ENCODE measurements around the gene RSBN1. TPM values are rescaled to one million over a fixed set of nuclear protein-coding genes. Genes with fewer than 3 reads are reported as not detected.
"Not testable (repeated sequence)": the region's sequence is repeated elsewhere in the genome, so short reads cannot be mapped to it uniquely, and the experiment has no call there.

The RSBN1 gene
- total RNA-seq, 6 experiments from 2014 or later: 9.0 to 11.5 (median 10.0) TPM

DNA sequence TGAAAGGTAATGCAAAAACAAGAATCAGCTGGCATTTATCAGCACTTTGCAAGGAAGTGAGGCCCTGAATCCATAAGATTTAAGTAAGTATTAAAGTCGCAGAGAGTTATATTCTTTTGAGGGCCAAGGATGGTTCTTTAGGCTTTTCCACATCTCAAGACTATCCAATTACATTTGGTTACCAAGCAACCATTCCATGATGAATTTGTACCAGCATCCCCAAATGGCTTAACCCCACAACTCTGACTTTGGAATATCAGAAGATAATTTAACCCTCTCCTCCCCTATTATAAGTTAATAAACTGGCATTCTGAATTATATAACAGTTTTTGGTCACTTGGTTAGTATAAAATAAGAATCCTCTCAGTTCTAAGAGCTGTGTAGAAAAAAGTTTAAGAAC is 55.8 kb downstream of the RSBN1 start:
- Mint-ChIP-seq H3K9me3 (no peaks in the 10 kb centered on the region), H3K27me3 (ENCODE audit: insufficient read depth) (peaks cover 3% of the 10 kb centered on the region), H3K27ac (no peak overlapping the region), H3K4me1 (ENCODE audit: low read depth) (peaks cover 33% of the 10 kb centered on the region), H3K36me3 (ENCODE audit: low read depth) (peaks cover 12% of the 10 kb centered on the region; the same call in 1 of the 2 replicates), H3K4me3 (peak overlapping the region; percentile 96; the same call in 1 of the 2 replicates)
- DNase-seq: no peak
- TF ChIP-seq, protein P1, sequence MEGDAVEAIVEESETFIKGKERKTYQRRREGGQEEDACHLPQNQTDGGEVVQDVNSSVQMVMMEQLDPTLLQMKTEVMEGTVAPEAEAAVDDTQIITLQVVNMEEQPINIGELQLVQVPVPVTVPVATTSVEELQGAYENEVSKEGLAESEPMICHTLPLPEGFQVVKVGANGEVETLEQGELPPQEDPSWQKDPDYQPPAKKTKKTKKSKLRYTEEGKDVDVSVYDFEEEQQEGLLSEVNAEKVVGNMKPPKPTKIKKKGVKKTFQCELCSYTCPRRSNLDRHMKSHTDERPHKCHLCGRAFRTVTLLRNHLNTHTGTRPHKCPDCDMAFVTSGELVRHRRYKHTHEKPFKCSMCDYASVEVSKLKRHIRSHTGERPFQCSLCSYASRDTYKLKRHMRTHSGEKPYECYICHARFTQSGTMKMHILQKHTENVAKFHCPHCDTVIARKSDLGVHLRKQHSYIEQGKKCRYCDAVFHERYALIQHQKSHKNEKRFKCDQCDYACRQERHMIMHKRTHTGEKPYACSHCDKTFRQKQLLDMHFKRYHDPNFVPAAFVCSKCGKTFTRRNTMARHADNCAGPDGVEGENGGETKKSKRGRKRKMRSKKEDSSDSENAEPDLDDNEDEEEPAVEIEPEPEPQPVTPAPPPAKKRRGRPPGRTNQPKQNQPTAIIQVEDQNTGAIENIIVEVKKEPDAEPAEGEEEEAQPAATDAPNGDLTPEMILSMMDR (IDR thresholded peaks at IDR 0.05): no peak

DNA sequence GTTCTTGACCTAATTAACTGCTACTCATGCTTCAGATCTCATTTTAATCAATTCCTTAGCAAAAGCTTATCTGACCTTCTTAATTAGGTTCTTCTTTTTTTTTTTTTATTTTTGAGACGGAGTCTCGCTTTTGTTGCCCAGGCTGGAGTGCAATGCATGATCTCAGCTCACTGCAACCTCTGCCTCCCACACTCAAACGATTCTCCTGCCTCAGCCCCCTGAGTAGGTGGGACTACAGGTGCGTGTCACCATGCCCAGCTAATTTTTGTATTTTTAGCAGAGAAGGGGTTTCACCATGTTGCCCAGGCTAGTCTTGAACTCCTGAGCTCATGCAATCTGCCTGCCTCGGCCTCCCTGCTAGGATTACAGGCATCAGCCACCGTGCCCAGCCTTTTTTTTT is 58.9 kb downstream of the RSBN1 start:
- H3K27ac Mint-ChIP-seq; DNase-seq; H3K9me3 Mint-ChIP-seq; H3K27me3 Mint-ChIP-seq (ENCODE audit: insufficient read depth); H3K4me3 Mint-ChIP-seq: not testable (repeated sequence)
- peaks cover 25% of the 10 kb centered on the region for H3K4me1 Mint-ChIP-seq (ENCODE audit: low read depth)
- peaks cover 21% of the 10 kb centered on the region for H3K36me3 Mint-ChIP-seq (ENCODE audit: low read depth)

DNA sequence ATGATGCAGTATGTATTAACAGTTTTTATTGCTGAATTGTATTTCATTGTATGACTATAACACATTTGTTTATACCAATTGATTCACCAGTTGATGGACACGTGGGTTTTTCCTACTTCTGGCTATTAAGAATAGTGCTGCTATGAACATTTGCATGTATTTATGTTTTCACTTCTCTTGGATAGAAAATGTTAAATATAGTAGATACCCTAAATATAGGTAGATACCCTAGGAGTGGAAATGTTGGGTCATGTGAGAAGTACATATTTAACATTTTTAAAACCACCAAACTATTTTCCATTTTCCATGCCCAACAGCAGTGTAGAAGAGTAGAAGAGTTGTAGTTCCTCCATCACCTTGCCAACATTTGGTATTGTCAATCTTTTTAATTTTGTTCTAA is 60.8 kb downstream of the RSBN1 start:
- Mint-ChIP-seq H3K4me1 (ENCODE audit: low read depth) (peaks cover 29% of the 10 kb centered on the region), H3K36me3 (ENCODE audit: low read depth) (peaks cover 21% of the 10 kb centered on the region), H3K27ac (no peak overlapping the region), H3K27me3 (ENCODE audit: insufficient read depth) (no peaks in the 10 kb centered on the region; the same call in 1 of the 2 replicates), H3K9me3 (no peaks in the 10 kb centered on the region), H3K4me3 (no peak overlapping the region)
- TF ChIP-seq, protein P1 (IDR thresholded peaks at IDR 0.05): no peak
- DNase-seq: no peak

DNA sequence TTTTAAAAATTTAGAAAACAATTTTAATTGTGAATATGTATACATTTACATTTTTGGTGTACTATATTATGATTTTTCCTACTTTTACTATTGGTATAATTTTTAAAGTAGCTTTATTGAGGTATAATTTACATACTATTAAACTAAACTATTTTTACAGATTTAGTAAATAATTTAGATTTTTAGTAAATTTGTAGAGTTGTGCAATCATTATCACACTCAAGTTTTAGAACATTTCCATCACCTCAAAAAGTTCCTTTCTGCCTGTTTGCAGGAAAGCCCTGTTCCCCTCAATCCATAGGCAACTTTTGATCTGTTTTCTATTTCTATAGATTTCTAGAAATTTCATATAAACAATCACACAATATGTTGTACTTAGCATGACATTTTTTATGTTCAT is 61.2 kb downstream of the RSBN1 start:
- DNase-seq: no peak
- no peak overlapping the region for H3K4me3 Mint-ChIP-seq
- peaks cover 24% of the 10 kb centered on the region for H3K4me1 Mint-ChIP-seq (ENCODE audit: low read depth)
- no peaks in the 10 kb centered on the region for H3K9me3 Mint-ChIP-seq
- no peaks in the 10 kb centered on the region; the same call in 1 of the 2 replicates for H3K27me3 Mint-ChIP-seq (ENCODE audit: insufficient read depth)
- H3K27ac Mint-ChIP-seq: no peak overlapping the region
- peaks cover 17% of the 10 kb centered on the region for H3K36me3 Mint-ChIP-seq (ENCODE audit: low read depth)
- TF ChIP-seq, protein P1 (IDR thresholded peaks at IDR 0.05): no peak

GRCh38 chr1:113749402-113749801 is 62.9 kb downstream of the RSBN1 start:
- Mint-ChIP-seq H3K4me1 (ENCODE audit: low read depth) (peaks cover 15% of the 10 kb centered on the region), H3K4me3 (no peak overlapping the region), H3K27me3 (ENCODE audit: insufficient read depth) (no peaks in the 10 kb centered on the region; the same call in 1 of the 2 replicates), H3K9me3 (no peaks in the 10 kb centered on the region), H3K27ac (no peak overlapping the region), H3K36me3 (ENCODE audit: low read depth) (peaks cover 9% of the 10 kb centered on the region)
- no peak for DNase-seq
- TF ChIP-seq, protein P1 (IDR thresholded peaks at IDR 0.05): no peak

DNA sequence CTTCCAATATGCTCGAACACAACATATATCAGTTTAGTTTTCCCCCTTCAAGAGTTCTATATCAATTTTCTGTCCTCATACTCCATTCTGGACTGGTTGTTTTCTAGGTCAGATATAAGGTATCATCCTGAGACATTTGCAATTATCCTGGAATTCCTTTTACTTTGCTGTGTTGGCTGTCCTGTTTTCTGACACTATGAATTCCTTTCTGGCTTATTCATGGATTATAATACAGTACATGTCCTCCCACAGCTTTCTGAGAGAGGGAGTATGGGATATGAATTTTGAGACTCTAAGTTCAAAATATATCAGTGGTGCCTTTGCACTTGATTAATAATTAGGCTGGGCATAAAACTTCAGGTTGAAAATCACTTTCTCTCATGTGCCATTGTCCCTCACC is 64.9 kb downstream of the RSBN1 start:
- no peaks in the 10 kb centered on the region for H3K9me3 Mint-ChIP-seq
- H3K4me1 Mint-ChIP-seq (ENCODE audit: low read depth): peaks cover 15% of the 10 kb centered on the region
- TF ChIP-seq, protein P1 (IDR thresholded peaks at IDR 0.05): no peak

More for the DNA sequence above, 64.9 kb downstream of the RSBN1 start:
- Mint-ChIP-seq H3K27me3 (ENCODE audit: insufficient read depth) (no peaks in the 10 kb centered on the region; the same call in 1 of the 2 replicates), H3K36me3 (ENCODE audit: low read depth) (peaks cover 14% of the 10 kb centered on the region), H3K27ac (peak overlapping the region; percentile 53), H3K4me3 (no peak overlapping the region)
- peak; percentile 49 for DNase-seq

All from HFFc6 (cell line).